Lower leg skin (tissue), 4 donors: Measurements from ENCODE around the gene TULP1. TPM values are rescaled to one million over a fixed set of nuclear protein-coding genes. Genes with fewer than 3 reads are reported as not detected.

Source experiments
- DNase-seq, 2 donors: peaks; one replicate each; pipeline ENCODE4 v3.0.0-alpha.2; 2019; ENCODE audit warnings: low spot score in 2 of 2
- H3K4me3 ChIP-seq: fragments of 200-600 bp; sonication (generic); 2 replicates; pipeline ENCODE4 v1.5.1; 2017; ENCODE audit warnings: mild to moderate bottlenecking, low read depth; ENCODE audit not compliant: poor library complexity, severe bottlenecking
- POLR2A ChIP-seq, 2 donors: fragments of 450-650 bp; IDR thresholded peaks; one replicate each; pipeline ENCODE4 v1.6.1; 2016 to 2017; ENCODE audit warnings: antibody characterized with exemption in 2 of 2, mild to moderate bottlenecking in 1 of 2, moderate library complexity in 1 of 2
- WGBS, 2 donors: methylation state at CpG; one replicate each; pipeline ENCODE4 v1.1.5; 2018; 5-methylcytosine and 5-hydroxymethylcytosine counted together
- intact Hi-C: fragments of 100-400 bp; cut with DNase I; formaldehyde crosslinking; loops from one replicate; pipeline ENCODE4 v1.15.0; 2023; ENCODE audit warnings: low total_unique reads
- total RNA-seq, 4 donors: library from RNA; depleted of rRNA; stranded (reverse); fragments of >200 nt; gene quantifications; one replicate each; pipeline ENCODE4 v1.1.0, GENCODE V29; 2016
- TF ChIP-seq, protein P1 (sequence below), 3 donors: fragments of 450-650 bp; IDR thresholded peaks; one replicate each; pipeline ENCODE4 v1.5.1; 2016; ENCODE audit warnings: antibody characterized with exemption in 3 of 3, mild to moderate bottlenecking in 3 of 3, moderate library complexity in 2 of 3

TULP1 gene
- total RNA-seq, 4 donors from 2014 or later = 0.61 to 0.65 TPM; not detected in 2

GRCh38 chr6:35553315-35553714 lies 40.6 kb upstream of the TULP1 start:
- WGBS, 2 donors = 41 to 62% methylated on average over 6 of the region's 6 CpGs
- TF ChIP-seq, protein P1, sequence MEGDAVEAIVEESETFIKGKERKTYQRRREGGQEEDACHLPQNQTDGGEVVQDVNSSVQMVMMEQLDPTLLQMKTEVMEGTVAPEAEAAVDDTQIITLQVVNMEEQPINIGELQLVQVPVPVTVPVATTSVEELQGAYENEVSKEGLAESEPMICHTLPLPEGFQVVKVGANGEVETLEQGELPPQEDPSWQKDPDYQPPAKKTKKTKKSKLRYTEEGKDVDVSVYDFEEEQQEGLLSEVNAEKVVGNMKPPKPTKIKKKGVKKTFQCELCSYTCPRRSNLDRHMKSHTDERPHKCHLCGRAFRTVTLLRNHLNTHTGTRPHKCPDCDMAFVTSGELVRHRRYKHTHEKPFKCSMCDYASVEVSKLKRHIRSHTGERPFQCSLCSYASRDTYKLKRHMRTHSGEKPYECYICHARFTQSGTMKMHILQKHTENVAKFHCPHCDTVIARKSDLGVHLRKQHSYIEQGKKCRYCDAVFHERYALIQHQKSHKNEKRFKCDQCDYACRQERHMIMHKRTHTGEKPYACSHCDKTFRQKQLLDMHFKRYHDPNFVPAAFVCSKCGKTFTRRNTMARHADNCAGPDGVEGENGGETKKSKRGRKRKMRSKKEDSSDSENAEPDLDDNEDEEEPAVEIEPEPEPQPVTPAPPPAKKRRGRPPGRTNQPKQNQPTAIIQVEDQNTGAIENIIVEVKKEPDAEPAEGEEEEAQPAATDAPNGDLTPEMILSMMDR (IDR thresholded peaks at IDR 0.05) = no peak
- no peak for TF ChIP-seq POLR2A (IDR thresholded peaks at IDR 0.05)
- no peak overlapping the region for H3K4me3 ChIP-seq
- intact Hi-C loops = no loop called here
- DNase-seq = no peak

- DNase-seq = no peak
- intact Hi-C loops = no loop called here
- WGBS, 2 donors = 60 to 72% methylated on average over 5 of the region's 5 CpGs
- no peak overlapping the region for H3K4me3 ChIP-seq
- TF ChIP-seq POLR2A (IDR thresholded peaks at IDR 0.05) = no peak
- TF ChIP-seq, protein P1 (IDR thresholded peaks at IDR 0.05) = no peak
Measured at GRCh38 chr6:35552285-35552917, 39.7 kb upstream of the TULP1 start.

GRCh38 chr6:35550437-35550836 lies 37.7 kb upstream of the TULP1 start:
- no peak overlapping the region for H3K4me3 ChIP-seq
- TF ChIP-seq, protein P1 (IDR thresholded peaks at IDR 0.05) = no peak
- TF ChIP-seq POLR2A (IDR thresholded peaks at IDR 0.05) = no peak
- intact Hi-C loops = no loop called here
- DNase-seq = no peak
- 77 to 78% methylated on average over 1 of the region's 1 CpG for WGBS, 2 donors

DNA sequence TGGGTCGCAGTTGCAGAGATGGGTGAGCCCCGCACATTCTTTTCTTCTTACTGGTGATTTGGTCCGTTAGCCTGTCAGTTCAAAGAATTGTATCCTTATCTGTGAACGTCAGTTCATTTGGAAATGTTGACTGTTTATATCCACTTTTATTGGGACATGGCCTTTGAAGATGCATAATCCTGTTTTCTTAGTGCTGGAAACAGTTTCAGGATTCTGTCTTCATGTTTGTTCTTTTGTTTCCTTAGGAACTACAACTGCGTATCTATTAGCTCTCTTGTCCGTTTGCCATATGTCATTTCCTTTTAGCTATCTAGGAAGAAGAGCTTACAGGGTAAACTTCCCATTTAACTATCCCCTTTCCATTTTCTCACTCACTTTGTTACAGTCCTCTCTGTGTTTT lies 35.0 kb upstream of the TULP1 start:
- H3K4me3 ChIP-seq = no peak overlapping the region
- intact Hi-C loops = no loop called here
- no peak for TF ChIP-seq POLR2A (IDR thresholded peaks at IDR 0.05)
- TF ChIP-seq, protein P1 (IDR thresholded peaks at IDR 0.05) = no peak
- 38 to 48% methylated on average over 6 of the region's 6 CpGs for WGBS, 2 donors
- DNase-seq = no peak

- 34 to 43% methylated on average over 13 of the region's 13 CpGs for WGBS, 2 donors
- no peak overlapping the region for H3K4me3 ChIP-seq
- DNase-seq = no peak
- TF ChIP-seq POLR2A (IDR thresholded peaks at IDR 0.05) = no peak
- TF ChIP-seq, protein P1 (IDR thresholded peaks at IDR 0.05) = no peak
- intact Hi-C loops = no loop called here
Measured at GRCh38 chr6:35544769-35545361, 32.2 kb upstream of the TULP1 start.
